ENCODE data around the gene UNC80.

The UNC80 gene

GRCh38 chr2:210022824-210023223 lies 251.2 kb downstream of the UNC80 start:
- H3K27ac ChIP-seq = no peak overlapping the region
- no peaks in the 10 kb centered on the region for H3K4me1 ChIP-seq (ENCODE audit: low read depth, poor library complexity, severe bottlenecking)
- H3K4me3 ChIP-seq (IDR thresholded peaks at IDR 0.05; ENCODE audit: insufficient read depth, low read depth, low read length) = no peak overlapping the region
- H3K36me3 ChIP-seq (ENCODE audit: insufficient read depth) = no peaks in the 10 kb centered on the region
- no peaks in the 10 kb centered on the region; the same call in 1 of the 2 replicates for H3K79me2 ChIP-seq (ENCODE audit: insufficient read depth, low read depth)
- H3K9ac ChIP-seq = no peak overlapping the region
- no peak overlapping the region for H2AFZ ChIP-seq (ENCODE audit: low read depth)
- H4K20me1 ChIP-seq (ENCODE audit: insufficient read depth) = no peaks in the 10 kb centered on the region; the same call in 1 of the 2 replicates
- H3K27me3 ChIP-seq (ENCODE audit: insufficient read depth, low read depth) = no peaks in the 10 kb centered on the region
- H3K4me2 ChIP-seq = no peak overlapping the region
- TF ChIP-seq CTCF (conservative IDR thresholded peaks at IDR 0.05; ENCODE audit: low read depth, low read length) = no peak

- no peak overlapping the region for H2AFZ ChIP-seq (ENCODE audit: low read depth)
- TF ChIP-seq CTCF (conservative IDR thresholded peaks at IDR 0.05; ENCODE audit: low read depth, low read length) = no peak
- no peak overlapping the region for H3K9ac ChIP-seq
- H3K79me2 ChIP-seq (ENCODE audit: insufficient read depth, low read depth) = no peaks in the 10 kb centered on the region
- H3K27me3 ChIP-seq (ENCODE audit: insufficient read depth, low read depth) = no peaks in the 10 kb centered on the region
- no peaks in the 10 kb centered on the region for H4K20me1 ChIP-seq (ENCODE audit: insufficient read depth)
- H3K36me3 ChIP-seq (ENCODE audit: insufficient read depth) = no peaks in the 10 kb centered on the region
- H3K4me3 ChIP-seq (IDR thresholded peaks at IDR 0.05; ENCODE audit: insufficient read depth, low read depth, low read length) = no peak overlapping the region
- H3K4me2 ChIP-seq = no peak overlapping the region
- no peak overlapping the region for H3K27ac ChIP-seq
- no peaks in the 10 kb centered on the region for H3K4me1 ChIP-seq (ENCODE audit: low read depth, poor library complexity, severe bottlenecking)
Observed at GRCh38 chr2:210027608-210028007, 256.0 kb downstream of the UNC80 start.

GRCh38 chr2:210028178-210028577 lies 256.5 kb downstream of the UNC80 start:
- TF ChIP-seq CTCF (conservative IDR thresholded peaks at IDR 0.05; ENCODE audit: low read depth, low read length) = no peak
- Histone ChIP-seq H3K27ac (no peak overlapping the region), H3K79me2 (ENCODE audit: insufficient read depth, low read depth) (no peaks in the 10 kb centered on the region), H3K4me1 (ENCODE audit: low read depth, poor library complexity, severe bottlenecking) (no peaks in the 10 kb centered on the region), H2AFZ (ENCODE audit: low read depth) (no peak overlapping the region), H3K9ac (no peak overlapping the region), H4K20me1 (ENCODE audit: insufficient read depth) (no peaks in the 10 kb centered on the region), H3K36me3 (ENCODE audit: insufficient read depth) (no peaks in the 10 kb centered on the region), H3K4me2 (no peak overlapping the region), H3K4me3 (IDR thresholded peaks at IDR 0.05; ENCODE audit: insufficient read depth, low read depth, low read length) (no peak overlapping the region), H3K27me3 (ENCODE audit: insufficient read depth, low read depth) (no peaks in the 10 kb centered on the region)

- Histone ChIP-seq H3K4me2 (no peak overlapping the region), H3K79me2 (ENCODE audit: insufficient read depth, low read depth) (no peaks in the 10 kb centered on the region), H3K27ac (no peak overlapping the region), H4K20me1 (ENCODE audit: insufficient read depth) (no peaks in the 10 kb centered on the region), H3K9ac (no peak overlapping the region), H2AFZ (ENCODE audit: low read depth) (no peak overlapping the region), H3K4me1 (ENCODE audit: low read depth, poor library complexity, severe bottlenecking) (no peaks in the 10 kb centered on the region), H3K4me3 (IDR thresholded peaks at IDR 0.05; ENCODE audit: insufficient read depth, low read depth, low read length) (no peak overlapping the region), H3K36me3 (ENCODE audit: insufficient read depth) (no peaks in the 10 kb centered on the region), H3K27me3 (ENCODE audit: insufficient read depth, low read depth) (no peaks in the 10 kb centered on the region)
- no peak for TF ChIP-seq CTCF (conservative IDR thresholded peaks at IDR 0.05; ENCODE audit: low read depth, low read length)
Observed at GRCh38 chr2:210034087-210034683, 262.6 kb downstream of the UNC80 start.
